Erythroblast (primary cell): Measurements from ENCODE around the gene DISC1.

ENCODE experiments used
- GATA1 ChIP-seq: IDR thresholded peaks from 2 replicates; pipeline ENCODE4 v1.6.1; 2011; ENCODE audit warnings: low read depth, mild to moderate bottlenecking, control low read depth, low read length, moderate library complexity
- POLR2A ChIP-seq: IDR thresholded peaks from 2 replicates; pipeline ENCODE4 v1.6.1; 2011; ENCODE audit warnings: mild to moderate bottlenecking, low read length

GRCh38 chr1:231722356-231722755 lies 95.8 kb downstream of the DISC1 start:
- no peak for TF ChIP-seq POLR2A
- no peak for TF ChIP-seq GATA1
